Smooth muscle cell (in vitro differentiated cells): ENCODE measurements around the gene SASH1. TPM values are rescaled to one million over a fixed set of nuclear protein-coding genes. Genes with fewer than 3 reads are reported as not detected.

Experiments used
- DNase-seq: peaks from one replicate; lab custom pipeline; 2025; ENCODE audit not compliant: unreplicated experiment; lab: John Stamatoyannopoulos, UW
- H2AFZ ChIP-seq: fragments of 200-600 bp; sonication (generic); 2 replicates; pipeline ENCODE4 v1.6.0; 2016; ENCODE audit warnings: antibody characterized with exemption, low read depth, mild to moderate bottlenecking
- H3F3A ChIP-seq: fragments of 200-600 bp; sonication (generic); 2 replicates; pipeline ENCODE4 v1.6.0; 2017; ENCODE audit warnings: antibody characterized with exemption, low read depth
- H3K27ac ChIP-seq: fragments of 200-600 bp; sonication (generic); 2 replicates; pipeline ENCODE4 v1.5.1; 2016; ENCODE audit warnings: low read depth, mild to moderate bottlenecking
- H3K27me3 ChIP-seq: fragments of 200-600 bp; sonication (generic); 2 replicates; pipeline ENCODE4 v1.6.1; 2016; ENCODE audit warnings: low read depth, mild to moderate bottlenecking
- H3K36me3 ChIP-seq: fragments of 200-600 bp; sonication (generic); 2 replicates; pipeline ENCODE4 v1.5.1; 2016; ENCODE audit warnings: low read depth
- H3K4me1 ChIP-seq: fragments of 200-600 bp; sonication (generic); 2 replicates; pipeline ENCODE4 v1.5.1; 2016; ENCODE audit warnings: low read depth
- H3K4me2 ChIP-seq: fragments of 200-600 bp; sonication (generic); 2 replicates; pipeline ENCODE4 v1.6.0; 2016; ENCODE audit warnings: mild to moderate bottlenecking
- H3K4me3 ChIP-seq: fragments of 200-600 bp; sonication (generic); 2 replicates; pipeline ENCODE4 v1.5.1; 2016; ENCODE audit warnings: mild to moderate bottlenecking
- H3K79me2 ChIP-seq: fragments of 200-600 bp; sonication (generic); 2 replicates; pipeline ENCODE4 v1.6.0; 2016; ENCODE audit warnings: low read depth, mild to moderate bottlenecking
- H3K9ac ChIP-seq: fragments of 200-600 bp; sonication (generic); 2 replicates; pipeline ENCODE4 v1.6.0; 2016; ENCODE audit warnings: low read depth
- H3K9me3 ChIP-seq: fragments of 200-600 bp; sonication (generic); replicated peaks from 2 replicates; pipeline ENCODE4 v1.5.1; 2016; ENCODE audit warnings: low read depth
- H4K20me1 ChIP-seq: fragments of 200-600 bp; sonication (generic); 2 replicates; pipeline ENCODE4 v1.6.0; 2016; ENCODE audit warnings: low read depth
- WGBS: methylation state at CpG from one replicate; pipeline ENCODE4 v1.1.7; 2016; ENCODE audit warnings: low lambda C conversion rate; 5-methylcytosine and 5-hydroxymethylcytosine counted together
- polyA plus RNA-seq: library from polyadenylated mRNA; unstranded; fragments of >200 nt; fragmentation: Nextera tagmentation; extraction: Ambion mirVana; gene quantifications from 2 replicates; pipeline ENCODE4 v1.2.1, GENCODE V29; 2016
- total RNA-seq: library from RNA; depleted of rRNA; stranded (reverse); fragments of >200 nt; gene quantifications from 2 replicates; pipeline ENCODE4 v1.2.3, GENCODE V29; 2014
- TF ChIP-seq, protein P1 (sequence below): fragments of 200-600 bp; sonication (generic); IDR thresholded peaks from 2 replicates; pipeline ENCODE4 v1.5.1; 2017; ENCODE audit warnings: borderline replicate concordance, mild to moderate bottlenecking, antibody characterized with exemption; ENCODE audit not compliant: insufficient read depth, poor library complexity, severe bottlenecking

Gene SASH1
- total RNA-seq = 16.2 and 21.2 TPM in 2 replicates
- 12.7 and 13.3 TPM in 2 replicates for polyA plus RNA-seq

DNA sequence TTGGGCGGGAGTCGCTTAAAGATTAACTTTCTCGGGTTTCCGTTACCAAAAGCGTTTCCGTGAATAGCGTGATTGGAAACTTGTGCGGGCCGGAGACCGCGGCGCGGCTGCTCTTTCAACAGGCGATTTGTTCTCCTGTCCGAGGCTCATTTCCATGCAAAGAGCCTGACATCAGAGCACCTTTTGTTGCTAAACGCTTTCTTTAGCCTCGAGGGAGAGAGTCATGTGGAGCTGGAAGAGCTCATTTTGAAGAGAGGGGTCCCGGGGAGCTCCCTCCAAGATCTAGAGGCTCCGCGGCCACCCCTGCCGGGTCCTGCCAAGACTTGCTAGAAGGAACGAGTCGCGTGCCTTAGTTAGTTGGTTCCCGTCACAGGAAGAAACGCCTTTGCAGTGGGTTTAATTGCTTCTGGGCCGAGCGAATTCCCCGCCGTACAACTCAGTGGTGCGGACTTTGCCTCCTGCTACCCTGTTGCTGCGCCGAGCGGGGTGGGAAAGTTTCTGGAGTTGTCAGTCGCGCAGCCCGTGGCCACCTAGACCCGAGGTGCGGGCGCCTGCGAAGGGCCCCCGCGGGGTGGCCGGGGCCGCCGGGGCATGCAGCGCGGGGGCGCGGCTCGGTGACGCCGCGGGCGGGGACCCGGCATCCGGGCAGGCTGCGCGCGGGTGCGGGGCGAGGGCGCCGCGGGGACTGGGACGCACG lies at the start of gene SASH1:
Gene SASH1 (plus strand): TSS at position 489 of the 697 bp plus-strand sequence. CDS start 230 bp downstream, outside the sequence.
- H3F3A ChIP-seq = peaks cover 5% of the 10 kb centered on the region
- H3K4me2 ChIP-seq = peak within 1 kb of the TSS; percentile 97
- no peaks in the 10 kb centered on the region for H3K9me3 ChIP-seq
- H3K9ac ChIP-seq = peak within 1 kb of the TSS; percentile 97
- H3K4me3 ChIP-seq = peak within 1 kb of the TSS; percentile 85
- H3K4me1 ChIP-seq = peaks cover 44% of the 10 kb centered on the region
- no peaks in the 10 kb centered on the region for H3K36me3 ChIP-seq
- TF ChIP-seq, protein P1, sequence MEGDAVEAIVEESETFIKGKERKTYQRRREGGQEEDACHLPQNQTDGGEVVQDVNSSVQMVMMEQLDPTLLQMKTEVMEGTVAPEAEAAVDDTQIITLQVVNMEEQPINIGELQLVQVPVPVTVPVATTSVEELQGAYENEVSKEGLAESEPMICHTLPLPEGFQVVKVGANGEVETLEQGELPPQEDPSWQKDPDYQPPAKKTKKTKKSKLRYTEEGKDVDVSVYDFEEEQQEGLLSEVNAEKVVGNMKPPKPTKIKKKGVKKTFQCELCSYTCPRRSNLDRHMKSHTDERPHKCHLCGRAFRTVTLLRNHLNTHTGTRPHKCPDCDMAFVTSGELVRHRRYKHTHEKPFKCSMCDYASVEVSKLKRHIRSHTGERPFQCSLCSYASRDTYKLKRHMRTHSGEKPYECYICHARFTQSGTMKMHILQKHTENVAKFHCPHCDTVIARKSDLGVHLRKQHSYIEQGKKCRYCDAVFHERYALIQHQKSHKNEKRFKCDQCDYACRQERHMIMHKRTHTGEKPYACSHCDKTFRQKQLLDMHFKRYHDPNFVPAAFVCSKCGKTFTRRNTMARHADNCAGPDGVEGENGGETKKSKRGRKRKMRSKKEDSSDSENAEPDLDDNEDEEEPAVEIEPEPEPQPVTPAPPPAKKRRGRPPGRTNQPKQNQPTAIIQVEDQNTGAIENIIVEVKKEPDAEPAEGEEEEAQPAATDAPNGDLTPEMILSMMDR = no peak
- H3K27me3 ChIP-seq = no peaks in the 10 kb centered on the region
- H4K20me1 ChIP-seq = peaks cover 7% of the 10 kb centered on the region
- DNase-seq = peak; percentile 27
- H3K79me2 ChIP-seq = peaks cover 12% of the 10 kb centered on the region
- peak within 1 kb of the TSS; percentile 84 for H3K27ac ChIP-seq
- H2AFZ ChIP-seq = peak within 1 kb of the TSS; percentile 91
- WGBS = 1% methylated on average over 49 of the region's 67 CpGs

GRCh38 chr6:148293181-148293995 lies 49.2 kb upstream of the SASH1 start:
- Histone ChIP-seq H3K4me2 (no peak overlapping the region), H3K79me2 (peaks cover 7% of the 10 kb centered on the region), H3K9ac (no peak overlapping the region)

GRCh38 chr6:148294059-148294458 lies 48.6 kb upstream of the SASH1 start:
- H3K79me2 ChIP-seq = peaks cover 7% of the 10 kb centered on the region
- H3K4me1 ChIP-seq = peaks cover 6% of the 10 kb centered on the region
- no peak overlapping the region for H3K27ac ChIP-seq
- no peaks in the 10 kb centered on the region for H3K27me3 ChIP-seq
- no peak overlapping the region for H3K9ac ChIP-seq
- no peaks in the 10 kb centered on the region for H3K9me3 ChIP-seq
- peaks cover 15% of the 10 kb centered on the region for H4K20me1 ChIP-seq
- H2AFZ ChIP-seq = no peak overlapping the region
- no peaks in the 10 kb centered on the region for H3F3A ChIP-seq
- H3K36me3 ChIP-seq = no peaks in the 10 kb centered on the region
- TF ChIP-seq, protein P1 = no peak
- WGBS = 94% methylated on average over 7 of the region's 7 CpGs
- H3K4me2 ChIP-seq = no peak overlapping the region
- no peak overlapping the region for H3K4me3 ChIP-seq
- DNase-seq = no peak

More at GRCh38 chr6:148293181-148293995, 49.2 kb upstream of the SASH1 start:
- WGBS = 89% methylated on average over 9 of the region's 9 CpGs
- Histone ChIP-seq H2AFZ (no peak overlapping the region), H3K4me1 (peaks cover 6% of the 10 kb centered on the region), H3K4me3 (no peak overlapping the region), H3K36me3 (no peaks in the 10 kb centered on the region), H3K9me3 (no peaks in the 10 kb centered on the region), H4K20me1 (peaks cover 15% of the 10 kb centered on the region), H3K27me3 (no peaks in the 10 kb centered on the region), H3K27ac (no peak overlapping the region), H3F3A (no peaks in the 10 kb centered on the region)
- no peak for DNase-seq
- TF ChIP-seq, protein P1 = no peak
